Liver (tissue), 9 donors: ENCODE results near the gene VEGFC. TPM values are rescaled to one million over a fixed set of nuclear protein-coding genes. Genes with fewer than 3 reads are reported as not detected.

Experiments
- DNase-seq: peaks from one replicate; pipeline ENCODE4 v3.0.0-alpha.2; 2017; ENCODE audit warnings: low spot score
- H3K27ac ChIP-seq, 2 donors: one replicate each; pipeline ENCODE4 v1.7.0; 2013; ENCODE audit warnings: inconsistent platforms in 2 of 2, low read length in 2 of 2, control low read depth in 1 of 2, low read depth in 1 of 2, mild to moderate bottlenecking in 1 of 2
- H3K27me3 ChIP-seq, 4 donors: one replicate each; pipeline versions ENCODE4 v1.6.1 to v1.7.0; 2013; ENCODE audit warnings: low read length in 3 of 4, inconsistent platforms in 1 of 4, mild to moderate bottlenecking in 1 of 4, moderate library complexity in 1 of 4; ENCODE audit not compliant: control insufficient read depth in 4 of 4, insufficient read depth in 4 of 4
- H3K36me3 ChIP-seq, 4 donors: one replicate each; pipeline versions ENCODE4 v1.6.1 to v1.7.0; 2013; ENCODE audit warnings: low read length in 3 of 4, mild to moderate bottlenecking in 3 of 4, low read depth in 1 of 4, moderate library complexity in 1 of 4; ENCODE audit not compliant: control insufficient read depth in 4 of 4, insufficient read depth in 3 of 4
- H3K4me1 ChIP-seq, 4 donors: one replicate each; pipeline versions ENCODE4 v1.6.1 to v1.7.0; 2013; ENCODE audit warnings: low read length in 3 of 4, mild to moderate bottlenecking in 3 of 4, moderate library complexity in 1 of 4; ENCODE audit not compliant: control insufficient read depth in 4 of 4, insufficient read depth in 4 of 4
- H3K4me3 ChIP-seq, 3 donors: one replicate each; pipeline versions ENCODE4 v1.6.1 to v1.7.0; 2013; ENCODE audit warnings: low read length in 3 of 3, control low read depth in 1 of 3, low read depth in 1 of 3, mild to moderate bottlenecking in 1 of 3
- H3K9ac ChIP-seq, 2 donors: one replicate each; pipeline ENCODE4 v1.7.0; 2013; ENCODE audit warnings: low read length in 2 of 2, mild to moderate bottlenecking in 2 of 2, moderate library complexity in 2 of 2, control low read depth in 1 of 2, low read depth in 1 of 2
- H3K9me3 ChIP-seq, 4 donors: one replicate each; pipeline versions ENCODE4 v1.6.1 to v1.7.0; 2013; ENCODE audit warnings: low read length in 3 of 4; ENCODE audit not compliant: control insufficient read depth in 4 of 4
- FOXA1 ChIP-seq: IDR thresholded peaks from 2 replicates; pipeline ENCODE4 v1.6.1; 2016; ENCODE audit warnings: antibody characterized with exemption
- FOXA2 ChIP-seq: IDR thresholded peaks from 2 replicates; pipeline ENCODE4 v1.6.1; 2016; ENCODE audit warnings: antibody characterized with exemption
- HNF4A ChIP-seq, 2 donors: conservative IDR thresholded peaks; 2 replicates each; pipeline ENCODE4 v1.6.1; 2016; ENCODE audit warnings: antibody characterized with exemption in 2 of 2, mild to moderate bottlenecking in 2 of 2
- HNF4G ChIP-seq: IDR thresholded peaks from 2 replicates; pipeline ENCODE4 v1.6.1; 2016; ENCODE audit warnings: antibody characterized with exemption
- JUND ChIP-seq, 2 donors: IDR thresholded peaks; 2 replicates each; pipeline ENCODE4 v1.6.1; 2016; ENCODE audit warnings: antibody characterized with exemption in 2 of 2
- NR2F2 ChIP-seq: IDR thresholded peaks from 2 replicates; pipeline ENCODE4 v1.6.1; 2016; ENCODE audit warnings: antibody characterized with exemption
- RAD21 ChIP-seq, 2 donors: IDR thresholded peaks; 2 replicates each; pipeline ENCODE4 v1.6.1; 2016; ENCODE audit warnings: antibody characterized with exemption in 2 of 2, mild to moderate bottlenecking in 2 of 2
- SP1 ChIP-seq: IDR thresholded peaks from 2 replicates; pipeline ENCODE4 v1.6.1; 2018; ENCODE audit warnings: antibody characterized with exemption, mild to moderate bottlenecking
- TAF1 ChIP-seq: conservative IDR thresholded peaks from 2 replicates; pipeline ENCODE4 v1.6.1; 2016; ENCODE audit warnings: antibody characterized with exemption, mild to moderate bottlenecking
- YY1 ChIP-seq: IDR thresholded peaks from 2 replicates; pipeline ENCODE4 v1.6.1; 2016; ENCODE audit warnings: antibody characterized with exemption, mild to moderate bottlenecking
- WGBS: extraction: QIAGEN DNeasy Blood & Tissue Kit; methylation state at CpG from one replicate; pipeline ENCODE4 v1.1.7; 2013; 5-methylcytosine and 5-hydroxymethylcytosine counted together
- polyA plus RNA-seq, 2 donors: library from polyadenylated mRNA; stranded (reverse) in 1 of 2; unstranded in 1 of 2; fragments of 200-250 nt in 1 of 2; fragments of >200 nt in 1 of 2; fragmentation: Nextera tagmentation in 1 of 2; extraction: Ambion mirVana in 1 of 2; gene quantifications; one replicate each; pipeline versions ENCODE4 v1.2.1 to v1.2.3, GENCODE V29; 2013 to 2015
- total RNA-seq, 2 donors: library from RNA; depleted of rRNA; stranded (reverse); fragments of >200 nt; gene quantifications; one replicate each; pipeline ENCODE4 v1.2.3, GENCODE V29; 2014
- TF ChIP-seq, protein P1 (sequence below): IDR thresholded peaks from 2 replicates; pipeline ENCODE4 v1.6.1; 2016; ENCODE audit warnings: antibody characterized with exemption, mild to moderate bottlenecking
- TF ChIP-seq, protein P2 (sequence below): IDR thresholded peaks from 2 replicates; pipeline ENCODE4 v1.6.1; 2016; ENCODE audit warnings: antibody characterized with exemption
- TF ChIP-seq, protein P3 (sequence below): IDR thresholded peaks from 2 replicates; pipeline ENCODE4 v1.6.1; 2016; ENCODE audit warnings: antibody characterized with exemption
- TF ChIP-seq, protein P4 (sequence below): fragments of 150-350 bp; IDR thresholded peaks from 2 replicates; pipeline ENCODE4 v1.5.1; 2017; ENCODE audit warnings: improper control_type of control experiment, low read depth, low read length; ENCODE audit not compliant: missing input control
- TF ChIP-seq, protein P5 (sequence below): IDR thresholded peaks from 2 replicates; pipeline ENCODE4 v1.6.1; 2016; ENCODE audit warnings: antibody characterized with exemption
- donor health status: healthy.
- donor health status: healthy.
- donor health status: healthy.
- donor health status: healthy.
- donor health status: healthy.

VEGFC gene, protein sequence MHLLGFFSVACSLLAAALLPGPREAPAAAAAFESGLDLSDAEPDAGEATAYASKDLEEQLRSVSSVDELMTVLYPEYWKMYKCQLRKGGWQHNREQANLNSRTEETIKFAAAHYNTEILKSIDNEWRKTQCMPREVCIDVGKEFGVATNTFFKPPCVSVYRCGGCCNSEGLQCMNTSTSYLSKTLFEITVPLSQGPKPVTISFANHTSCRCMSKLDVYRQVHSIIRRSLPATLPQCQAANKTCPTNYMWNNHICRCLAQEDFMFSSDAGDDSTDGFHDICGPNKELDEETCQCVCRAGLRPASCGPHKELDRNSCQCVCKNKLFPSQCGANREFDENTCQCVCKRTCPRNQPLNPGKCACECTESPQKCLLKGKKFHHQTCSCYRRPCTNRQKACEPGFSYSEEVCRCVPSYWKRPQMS
- total RNA-seq: 1 to 10 TPM in 1 of 2 donors, under 1 TPM in 1; 0.65 to 1.3 TPM
- polyA plus RNA-seq: 1 to 10 TPM in 1 of 2 donors, under 1 TPM in 1; 0.32 to 1.8 TPM

DNA sequence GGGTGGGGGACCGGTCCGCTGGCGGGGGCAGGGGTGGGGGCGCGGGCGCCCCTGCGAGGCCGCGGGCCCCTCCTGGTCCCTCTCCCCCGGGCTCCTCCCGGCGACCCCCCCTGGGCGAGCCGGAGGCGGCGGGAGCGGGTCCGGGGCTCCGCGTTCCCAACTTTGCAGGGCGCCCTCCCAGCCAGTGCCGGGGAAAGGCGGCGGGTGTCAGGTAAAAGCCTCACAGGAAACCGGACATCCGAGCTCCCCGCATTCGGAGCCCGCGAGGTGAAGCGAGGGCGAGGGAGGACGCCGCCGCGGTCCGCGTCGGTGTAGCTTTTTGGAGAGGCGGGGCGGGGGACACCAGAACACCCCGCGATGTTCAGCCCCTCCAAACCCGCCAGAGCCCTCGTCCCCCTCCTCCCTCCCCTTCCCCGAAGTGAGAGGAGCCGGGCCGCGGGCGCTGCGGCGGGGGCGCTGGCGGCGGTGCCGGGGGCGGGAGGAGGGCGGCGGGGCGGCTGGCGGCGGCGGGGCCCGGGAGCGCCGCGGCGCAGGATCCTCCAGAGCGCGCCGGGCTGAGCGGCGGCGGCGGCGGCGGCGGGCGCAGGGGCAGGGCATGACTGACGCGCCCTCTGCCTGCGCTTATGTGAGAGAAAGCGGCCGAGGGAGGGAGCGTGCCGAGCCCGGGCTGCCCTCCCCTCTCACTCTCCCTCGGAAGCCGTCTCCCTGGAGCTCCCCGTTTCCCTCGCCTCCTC lies at the start of gene VEGFC:
Gene VEGFC (minus strand): TSS at position 597 of the 734 bp plus-strand sequence. CDS start 611 bp downstream, outside the sequence.
- Histone ChIP-seq H3K36me3 (no peaks in the 10 kb centered on the region), H3K27ac (peak within 1 kb of the TSS; percentile 27 to 69), H3K9me3 (no peaks in the 10 kb centered on the region), H3K4me3 (peak within 1 kb of the TSS in 2 of 3 donors; percentile 46 to 74), H3K9ac (no peak within 1 kb of the TSS), H3K4me1 (peaks cover 4 to 8% (median 7%) of the 10 kb centered on the region in 4 donors), H3K27me3 (peaks cover 0 to 11% (median 0%) of the 10 kb centered on the region in 4 donors)
- TF ChIP-seq HNF4G (no peak), FOXA2 (no peak), RAD21 (IDR thresholded peaks at IDR 0.05) (peak in 1 of 2 donors; percentile 8), TAF1 (no peak), YY1 (no peak)
- TF ChIP-seq, protein P1, sequence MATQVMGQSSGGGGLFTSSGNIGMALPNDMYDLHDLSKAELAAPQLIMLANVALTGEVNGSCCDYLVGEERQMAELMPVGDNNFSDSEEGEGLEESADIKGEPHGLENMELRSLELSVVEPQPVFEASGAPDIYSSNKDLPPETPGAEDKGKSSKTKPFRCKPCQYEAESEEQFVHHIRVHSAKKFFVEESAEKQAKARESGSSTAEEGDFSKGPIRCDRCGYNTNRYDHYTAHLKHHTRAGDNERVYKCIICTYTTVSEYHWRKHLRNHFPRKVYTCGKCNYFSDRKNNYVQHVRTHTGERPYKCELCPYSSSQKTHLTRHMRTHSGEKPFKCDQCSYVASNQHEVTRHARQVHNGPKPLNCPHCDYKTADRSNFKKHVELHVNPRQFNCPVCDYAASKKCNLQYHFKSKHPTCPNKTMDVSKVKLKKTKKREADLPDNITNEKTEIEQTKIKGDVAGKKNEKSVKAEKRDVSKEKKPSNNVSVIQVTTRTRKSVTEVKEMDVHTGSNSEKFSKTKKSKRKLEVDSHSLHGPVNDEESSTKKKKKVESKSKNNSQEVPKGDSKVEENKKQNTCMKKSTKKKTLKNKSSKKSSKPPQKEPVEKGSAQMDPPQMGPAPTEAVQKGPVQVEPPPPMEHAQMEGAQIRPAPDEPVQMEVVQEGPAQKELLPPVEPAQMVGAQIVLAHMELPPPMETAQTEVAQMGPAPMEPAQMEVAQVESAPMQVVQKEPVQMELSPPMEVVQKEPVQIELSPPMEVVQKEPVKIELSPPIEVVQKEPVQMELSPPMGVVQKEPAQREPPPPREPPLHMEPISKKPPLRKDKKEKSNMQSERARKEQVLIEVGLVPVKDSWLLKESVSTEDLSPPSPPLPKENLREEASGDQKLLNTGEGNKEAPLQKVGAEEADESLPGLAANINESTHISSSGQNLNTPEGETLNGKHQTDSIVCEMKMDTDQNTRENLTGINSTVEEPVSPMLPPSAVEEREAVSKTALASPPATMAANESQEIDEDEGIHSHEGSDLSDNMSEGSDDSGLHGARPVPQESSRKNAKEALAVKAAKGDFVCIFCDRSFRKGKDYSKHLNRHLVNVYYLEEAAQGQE: no peak
- no peak for DNase-seq
- WGBS: 1% methylated on average over 91 of the region's 91 CpGs

DNA sequence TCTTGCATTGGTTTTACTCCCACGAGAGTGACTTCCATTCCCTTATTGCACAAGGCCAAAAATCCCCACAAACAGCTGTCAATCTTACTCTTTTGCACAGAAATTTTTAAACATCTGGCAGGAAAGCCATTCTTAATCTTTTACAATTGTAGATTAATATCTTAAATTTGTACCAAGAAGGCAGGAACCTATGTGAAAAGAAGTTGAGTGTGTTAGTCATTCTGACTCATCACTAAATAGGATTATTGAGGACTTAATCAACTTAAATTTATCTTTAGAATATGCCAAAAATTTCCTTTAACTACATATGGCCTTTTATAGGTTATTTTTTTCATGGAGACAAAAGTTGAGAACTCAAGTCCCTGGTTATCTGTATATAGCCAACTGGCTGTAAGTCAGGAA lies 49.0 kb upstream of the VEGFC start:
- DNase-seq: no peak
- Histone ChIP-seq H3K4me3 (no peak overlapping the region), H3K4me1 (no peaks in the 10 kb centered on the region), H3K9me3 (no peaks in the 10 kb centered on the region), H3K27me3 (no peaks in the 10 kb centered on the region), H3K9ac (no peak overlapping the region), H3K36me3 (no peaks in the 10 kb centered on the region), H3K27ac (no peak overlapping the region)
- TF ChIP-seq, protein P2, sequence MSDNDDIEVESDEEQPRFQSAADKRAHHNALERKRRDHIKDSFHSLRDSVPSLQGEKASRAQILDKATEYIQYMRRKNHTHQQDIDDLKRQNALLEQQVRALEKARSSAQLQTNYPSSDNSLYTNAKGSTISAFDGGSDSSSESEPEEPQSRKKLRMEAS: no peak
- TF ChIP-seq JUND (IDR thresholded peaks at IDR 0.05) (no peak), NR2F2 (no peak), YY1 (no peak), RAD21 (IDR thresholded peaks at IDR 0.05) (no peak), FOXA2 (no peak), FOXA1 (no peak), HNF4G (no peak), SP1 (no peak), HNF4A (conservative IDR thresholded peaks at IDR 0.05) (no peak)
- TF ChIP-seq, protein P1: no peak
- TF ChIP-seq, protein P3, sequence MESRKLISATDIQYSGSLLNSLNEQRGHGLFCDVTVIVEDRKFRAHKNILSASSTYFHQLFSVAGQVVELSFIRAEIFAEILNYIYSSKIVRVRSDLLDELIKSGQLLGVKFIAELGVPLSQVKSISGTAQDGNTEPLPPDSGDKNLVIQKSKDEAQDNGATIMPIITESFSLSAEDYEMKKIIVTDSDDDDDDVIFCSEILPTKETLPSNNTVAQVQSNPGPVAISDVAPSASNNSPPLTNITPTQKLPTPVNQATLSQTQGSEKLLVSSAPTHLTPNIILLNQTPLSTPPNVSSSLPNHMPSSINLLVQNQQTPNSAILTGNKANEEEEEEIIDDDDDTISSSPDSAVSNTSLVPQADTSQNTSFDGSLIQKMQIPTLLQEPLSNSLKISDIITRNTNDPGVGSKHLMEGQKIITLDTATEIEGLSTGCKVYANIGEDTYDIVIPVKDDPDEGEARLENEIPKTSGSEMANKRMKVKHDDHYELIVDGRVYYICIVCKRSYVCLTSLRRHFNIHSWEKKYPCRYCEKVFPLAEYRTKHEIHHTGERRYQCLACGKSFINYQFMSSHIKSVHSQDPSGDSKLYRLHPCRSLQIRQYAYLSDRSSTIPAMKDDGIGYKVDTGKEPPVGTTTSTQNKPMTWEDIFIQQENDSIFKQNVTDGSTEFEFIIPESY: no peak
- TF ChIP-seq, protein P4, sequence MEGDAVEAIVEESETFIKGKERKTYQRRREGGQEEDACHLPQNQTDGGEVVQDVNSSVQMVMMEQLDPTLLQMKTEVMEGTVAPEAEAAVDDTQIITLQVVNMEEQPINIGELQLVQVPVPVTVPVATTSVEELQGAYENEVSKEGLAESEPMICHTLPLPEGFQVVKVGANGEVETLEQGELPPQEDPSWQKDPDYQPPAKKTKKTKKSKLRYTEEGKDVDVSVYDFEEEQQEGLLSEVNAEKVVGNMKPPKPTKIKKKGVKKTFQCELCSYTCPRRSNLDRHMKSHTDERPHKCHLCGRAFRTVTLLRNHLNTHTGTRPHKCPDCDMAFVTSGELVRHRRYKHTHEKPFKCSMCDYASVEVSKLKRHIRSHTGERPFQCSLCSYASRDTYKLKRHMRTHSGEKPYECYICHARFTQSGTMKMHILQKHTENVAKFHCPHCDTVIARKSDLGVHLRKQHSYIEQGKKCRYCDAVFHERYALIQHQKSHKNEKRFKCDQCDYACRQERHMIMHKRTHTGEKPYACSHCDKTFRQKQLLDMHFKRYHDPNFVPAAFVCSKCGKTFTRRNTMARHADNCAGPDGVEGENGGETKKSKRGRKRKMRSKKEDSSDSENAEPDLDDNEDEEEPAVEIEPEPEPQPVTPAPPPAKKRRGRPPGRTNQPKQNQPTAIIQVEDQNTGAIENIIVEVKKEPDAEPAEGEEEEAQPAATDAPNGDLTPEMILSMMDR: no peak
- TF ChIP-seq, protein P5, sequence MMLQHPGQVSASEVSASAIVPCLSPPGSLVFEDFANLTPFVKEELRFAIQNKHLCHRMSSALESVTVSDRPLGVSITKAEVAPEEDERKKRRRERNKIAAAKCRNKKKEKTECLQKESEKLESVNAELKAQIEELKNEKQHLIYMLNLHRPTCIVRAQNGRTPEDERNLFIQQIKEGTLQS: no peak
- WGBS: 60% methylated on average over 1 of the region's 1 CpG
